Measurements from ENCODE around the gene NPLOC4.

Gene NPLOC4

GRCh38 chr17:81656118-81656743 lies 19.3 kb upstream of the NPLOC4 start, which contains the start of gene PDE6G:
TSS of gene PDE6G (minus strand) at chr17:81656542. CDS start at chr17:81653305, 3,237 bp downstream.
- no peak for DNase-seq (ENCODE audit: low spot score in 2 of 2)
- Mint-ChIP-seq H3K36me3 (ENCODE audit: insufficient read depth) (peaks cover 5% of the 10 kb centered on the region), H3K9me3 (no peaks in the 10 kb centered on the region), H3K4me3 (no peak within 1 kb of the TSS), H3K27ac (ENCODE audit: low read depth) (no peak within 1 kb of the TSS), H3K4me1 (no peaks in the 10 kb centered on the region), H3K27me3 (peaks cover 20% of the 10 kb centered on the region)
- no peak for ATAC-seq (replicated peaks; ENCODE audit: extremely low read depth, poor library complexity, severe bottlenecking)

GRCh38 chr17:81655378-81656117 lies 18.6 kb upstream of the NPLOC4 start:
- Mint-ChIP-seq H3K27ac (ENCODE audit: low read depth) (no peak overlapping the region), H3K4me3 (no peak overlapping the region), H3K27me3 (peaks cover 20% of the 10 kb centered on the region), H3K36me3 (ENCODE audit: insufficient read depth) (peaks cover 5% of the 10 kb centered on the region), H3K4me1 (no peaks in the 10 kb centered on the region), H3K9me3 (no peaks in the 10 kb centered on the region)
- DNase-seq (ENCODE audit: low spot score in 2 of 2) (no peak), ATAC-seq (replicated peaks; ENCODE audit: extremely low read depth, poor library complexity, severe bottlenecking) (no peak)

GRCh38 chr17:81652906-81653771 lies 16.2 kb upstream of the NPLOC4 start:
- H3K27ac Mint-ChIP-seq (ENCODE audit: low read depth), result peak overlapping the region; percentile 48
- no peaks in the 10 kb centered on the region for H3K9me3 Mint-ChIP-seq
- DNase-seq (ENCODE audit: low spot score in 2 of 2) (no peak), ATAC-seq (replicated peaks; ENCODE audit: extremely low read depth, poor library complexity, severe bottlenecking) (no peak)
- H3K36me3 Mint-ChIP-seq (ENCODE audit: insufficient read depth), result peaks cover 5% of the 10 kb centered on the region
- H3K27me3 Mint-ChIP-seq, result peaks cover 28% of the 10 kb centered on the region
- H3K4me3 Mint-ChIP-seq, result peak overlapping the region; percentile 60
- H3K4me1 Mint-ChIP-seq, result no peaks in the 10 kb centered on the region

GRCh38 chr17:81651692-81652091 lies 14.8 kb upstream of the NPLOC4 start:
- Mint-ChIP-seq H3K4me1 (no peaks in the 10 kb centered on the region), H3K4me3 (no peak overlapping the region), H3K9me3 (no peaks in the 10 kb centered on the region), H3K27me3 (peaks cover 28% of the 10 kb centered on the region), H3K36me3 (ENCODE audit: insufficient read depth) (peaks cover 7% of the 10 kb centered on the region), H3K27ac (ENCODE audit: low read depth) (no peak overlapping the region)
- no peak for ATAC-seq (replicated peaks; ENCODE audit: extremely low read depth, poor library complexity, severe bottlenecking)
- DNase-seq (ENCODE audit: low spot score in 2 of 2), result no peak

GRCh38 chr17:81650951-81651350 lies 14.0 kb upstream of the NPLOC4 start:
- Mint-ChIP-seq H3K9me3 (no peaks in the 10 kb centered on the region), H3K27ac (ENCODE audit: low read depth) (no peak overlapping the region), H3K27me3 (peaks cover 28% of the 10 kb centered on the region), H3K4me3 (no peak overlapping the region), H3K36me3 (ENCODE audit: insufficient read depth) (peaks cover 7% of the 10 kb centered on the region), H3K4me1 (no peaks in the 10 kb centered on the region)
- DNase-seq (ENCODE audit: low spot score in 2 of 2), result no peak
- no peak for ATAC-seq (replicated peaks; ENCODE audit: extremely low read depth, poor library complexity, severe bottlenecking)

GRCh38 chr17:81648707-81649085 lies 11.8 kb upstream of the NPLOC4 start:
- no peaks in the 10 kb centered on the region for H3K4me1 Mint-ChIP-seq
- ATAC-seq (replicated peaks; ENCODE audit: extremely low read depth, poor library complexity, severe bottlenecking) (no peak), DNase-seq (ENCODE audit: low spot score in 2 of 2) (no peak)
- peaks cover 7% of the 10 kb centered on the region for H3K36me3 Mint-ChIP-seq (ENCODE audit: insufficient read depth)
- H3K4me3 Mint-ChIP-seq, result no peak overlapping the region
- no peak overlapping the region for H3K27ac Mint-ChIP-seq (ENCODE audit: low read depth)
- H3K9me3 Mint-ChIP-seq, result no peaks in the 10 kb centered on the region
- H3K27me3 Mint-ChIP-seq, result peaks cover 25% of the 10 kb centered on the region

- H3K9me3 Mint-ChIP-seq, result no peaks in the 10 kb centered on the region
- no peak overlapping the region for H3K27ac Mint-ChIP-seq (ENCODE audit: low read depth)
- ATAC-seq (replicated peaks; ENCODE audit: extremely low read depth, poor library complexity, severe bottlenecking) (no peak), DNase-seq (ENCODE audit: low spot score in 2 of 2) (no peak)
- peaks cover 7% of the 10 kb centered on the region for H3K36me3 Mint-ChIP-seq (ENCODE audit: insufficient read depth)
- H3K4me3 Mint-ChIP-seq, result no peak overlapping the region
- H3K27me3 Mint-ChIP-seq, result peaks cover 19% of the 10 kb centered on the region
- H3K4me1 Mint-ChIP-seq, result no peaks in the 10 kb centered on the region
These were observed 11.2 kb upstream of the NPLOC4 start for GRCh38 chr17:81648013-81648706.

- H3K9me3 Mint-ChIP-seq, result no peaks in the 10 kb centered on the region
- no peaks in the 10 kb centered on the region for H3K4me1 Mint-ChIP-seq
- H3K4me3 Mint-ChIP-seq, result no peak overlapping the region
- no peak overlapping the region for H3K27ac Mint-ChIP-seq (ENCODE audit: low read depth)
- ATAC-seq (replicated peaks; ENCODE audit: extremely low read depth, poor library complexity, severe bottlenecking) (no peak), DNase-seq (ENCODE audit: low spot score in 2 of 2) (no peak)
- H3K27me3 Mint-ChIP-seq, result peaks cover 17% of the 10 kb centered on the region
- peaks cover 6% of the 10 kb centered on the region for H3K36me3 Mint-ChIP-seq (ENCODE audit: insufficient read depth)
These were observed 10.7 kb upstream of the NPLOC4 start for GRCh38 chr17:81647640-81648012.

- ATAC-seq (replicated peaks; ENCODE audit: extremely low read depth, poor library complexity, severe bottlenecking), result no peak
- no peak overlapping the region for H3K4me3 Mint-ChIP-seq
These were observed 10.1 kb upstream of the NPLOC4 start for GRCh38 chr17:81646869-81647600.

GRCh38 chr17:81644976-81645952 lies 8.4 kb upstream of the NPLOC4 start:
- ATAC-seq (replicated peaks; ENCODE audit: extremely low read depth, poor library complexity, severe bottlenecking) (no peak), DNase-seq (ENCODE audit: low spot score in 2 of 2) (no peak)
- Mint-ChIP-seq H3K9me3 (no peaks in the 10 kb centered on the region), H3K36me3 (ENCODE audit: insufficient read depth) (peaks cover 3% of the 10 kb centered on the region), H3K27me3 (peaks cover 8% of the 10 kb centered on the region), H3K4me3 (no peak overlapping the region), H3K4me1 (no peaks in the 10 kb centered on the region), H3K27ac (ENCODE audit: low read depth) (no peak overlapping the region)

More at GRCh38 chr17:81646869-81647600, 10.1 kb upstream of the NPLOC4 start:
- no peak overlapping the region for H3K27ac Mint-ChIP-seq (ENCODE audit: low read depth)
- peaks cover 16% of the 10 kb centered on the region for H3K27me3 Mint-ChIP-seq
- H3K36me3 Mint-ChIP-seq (ENCODE audit: insufficient read depth), result peaks cover 6% of the 10 kb centered on the region
- H3K9me3 Mint-ChIP-seq, result no peaks in the 10 kb centered on the region
- H3K4me1 Mint-ChIP-seq, result no peaks in the 10 kb centered on the region
- no peak for DNase-seq (ENCODE audit: low spot score in 2 of 2)

GRCh38 chr17:81644496-81644895 lies 7.6 kb upstream of the NPLOC4 start:
- no peak overlapping the region for H3K4me3 Mint-ChIP-seq
- no peak for ATAC-seq (replicated peaks; ENCODE audit: extremely low read depth, poor library complexity, severe bottlenecking)
- peaks cover 8% of the 10 kb centered on the region for H3K27me3 Mint-ChIP-seq
- no peak for DNase-seq (ENCODE audit: low spot score in 2 of 2)
- H3K36me3 Mint-ChIP-seq (ENCODE audit: insufficient read depth), result peaks cover 3% of the 10 kb centered on the region
- no peaks in the 10 kb centered on the region for H3K9me3 Mint-ChIP-seq
- no peak overlapping the region for H3K27ac Mint-ChIP-seq (ENCODE audit: low read depth)
- no peaks in the 10 kb centered on the region for H3K4me1 Mint-ChIP-seq

Measured in central memory CD8-positive, alpha-beta T cell (primary cell).